Measurements from ENCODE around the gene COL4A3.
A peak's percentile ranks its signal among the peaks of the same experiment; 100 is the strongest.

Gene COL4A3

GRCh38 chr2:227348324-227348723 lies 183.9 kb downstream of the COL4A3 start:
- no peak for DNase-seq

- DNase-seq, result peak in 1 of 2 experiments; percentile 3
These were observed 185.7 kb downstream of the COL4A3 start for GRCh38 chr2:227349989-227350612.

GRCh38 chr2:227351639-227352038 lies 187.2 kb downstream of the COL4A3 start:
- DNase-seq, result no peak

- no peak for DNase-seq
These were observed 195.9 kb downstream of the COL4A3 start for GRCh38 chr2:227360351-227360750.

GRCh38 chr2:227363756-227364155 lies 199.3 kb downstream of the COL4A3 start:
- DNase-seq, result no peak
